Measurements from ENCODE around the gene SGK1. TPM values are rescaled to one million over a fixed set of nuclear protein-coding genes. Genes with fewer than 3 reads are reported as not detected.

Gene SGK1
- total RNA-seq, 6 experiments from 2014 or later = 15.9 to 149 (median 43.0) TPM

DNA sequence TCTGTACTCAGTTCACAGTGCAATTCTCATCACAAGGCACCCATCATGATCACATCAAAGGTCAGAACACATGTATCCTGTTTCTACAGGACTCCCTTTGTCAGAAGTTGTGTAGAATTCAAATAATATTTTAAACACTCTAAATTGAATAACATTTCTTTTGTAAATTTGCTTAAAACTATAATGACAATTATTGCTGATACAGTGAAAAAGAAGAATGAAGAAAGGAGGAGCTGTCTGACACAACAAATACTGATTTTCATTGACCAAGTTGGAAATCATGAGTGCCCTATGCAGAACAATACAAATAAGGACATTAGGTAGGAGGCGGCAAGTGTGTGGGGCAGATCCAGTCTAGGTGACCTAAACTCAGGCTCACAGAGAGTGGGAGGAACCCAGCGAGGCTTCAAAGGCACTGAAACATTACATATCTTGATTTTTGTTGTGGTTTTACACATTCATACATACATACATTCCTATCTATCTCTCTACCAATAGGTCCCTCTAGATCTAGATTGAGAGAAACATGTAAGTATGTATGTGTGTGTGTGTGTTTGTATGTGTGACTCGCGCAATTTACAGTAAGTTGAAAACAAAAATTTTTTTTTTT is 186.3 kb downstream of the SGK1 start:
- Histone ChIP-seq H3K36me3 (no peaks in the 10 kb centered on the region), H3K4me3 (no peak overlapping the region), H3K27ac (no peak overlapping the region), H3K4me1 (no peaks in the 10 kb centered on the region), H3K9me3 (no peaks in the 10 kb centered on the region), H3K27me3 (no peaks in the 10 kb centered on the region)
- intact Hi-C loops (cut with DNase I) = no loop called here
- ATAC-seq (no peak), DNase-seq (no peak)
- 90% methylated on average over 4 of the region's 4 CpGs for WGBS (ENCODE audit: insufficient coverage, low coverage, low lambda C conversion rate, missing lambda C conversion rate)
- TF ChIP-seq, protein P1, sequence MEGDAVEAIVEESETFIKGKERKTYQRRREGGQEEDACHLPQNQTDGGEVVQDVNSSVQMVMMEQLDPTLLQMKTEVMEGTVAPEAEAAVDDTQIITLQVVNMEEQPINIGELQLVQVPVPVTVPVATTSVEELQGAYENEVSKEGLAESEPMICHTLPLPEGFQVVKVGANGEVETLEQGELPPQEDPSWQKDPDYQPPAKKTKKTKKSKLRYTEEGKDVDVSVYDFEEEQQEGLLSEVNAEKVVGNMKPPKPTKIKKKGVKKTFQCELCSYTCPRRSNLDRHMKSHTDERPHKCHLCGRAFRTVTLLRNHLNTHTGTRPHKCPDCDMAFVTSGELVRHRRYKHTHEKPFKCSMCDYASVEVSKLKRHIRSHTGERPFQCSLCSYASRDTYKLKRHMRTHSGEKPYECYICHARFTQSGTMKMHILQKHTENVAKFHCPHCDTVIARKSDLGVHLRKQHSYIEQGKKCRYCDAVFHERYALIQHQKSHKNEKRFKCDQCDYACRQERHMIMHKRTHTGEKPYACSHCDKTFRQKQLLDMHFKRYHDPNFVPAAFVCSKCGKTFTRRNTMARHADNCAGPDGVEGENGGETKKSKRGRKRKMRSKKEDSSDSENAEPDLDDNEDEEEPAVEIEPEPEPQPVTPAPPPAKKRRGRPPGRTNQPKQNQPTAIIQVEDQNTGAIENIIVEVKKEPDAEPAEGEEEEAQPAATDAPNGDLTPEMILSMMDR (IDR thresholded peaks at IDR 0.05) = no peak
- TF ChIP-seq POLR2A (IDR thresholded peaks at IDR 0.05) = no peak

DNA sequence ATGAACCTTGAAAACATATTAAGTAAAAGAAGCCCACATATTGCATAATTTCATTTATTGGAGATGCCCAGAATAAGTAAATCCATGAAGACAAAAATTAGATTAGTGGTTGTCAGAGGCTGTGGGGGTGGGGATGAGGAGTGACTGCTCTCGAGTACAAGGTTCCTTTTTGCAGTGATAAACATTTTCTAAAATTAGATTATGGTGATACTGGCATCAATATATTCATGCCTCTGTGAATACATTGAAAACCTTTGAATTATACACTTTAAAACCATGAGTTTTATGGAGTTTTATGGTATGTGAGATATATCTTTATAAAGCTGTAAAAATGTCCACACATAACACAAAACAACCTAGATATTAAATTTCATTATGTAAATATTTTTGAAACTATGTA is 189.8 kb downstream of the SGK1 start:
- Histone ChIP-seq H3K27ac (no peak overlapping the region), H3K9me3 (no peaks in the 10 kb centered on the region), H3K27me3 (no peaks in the 10 kb centered on the region), H3K4me3 (no peak overlapping the region), H3K4me1 (no peaks in the 10 kb centered on the region), H3K36me3 (no peaks in the 10 kb centered on the region)
- DNase-seq (no peak), ATAC-seq (no peak)
- 19% methylated on average over 1 of the region's 1 CpG for WGBS (ENCODE audit: insufficient coverage, low coverage, low lambda C conversion rate, missing lambda C conversion rate)
- TF ChIP-seq, protein P1 (IDR thresholded peaks at IDR 0.05) = no peak
- TF ChIP-seq POLR2A (IDR thresholded peaks at IDR 0.05) = no peak
- intact Hi-C loops (cut with DNase I) = no loop called here

DNA sequence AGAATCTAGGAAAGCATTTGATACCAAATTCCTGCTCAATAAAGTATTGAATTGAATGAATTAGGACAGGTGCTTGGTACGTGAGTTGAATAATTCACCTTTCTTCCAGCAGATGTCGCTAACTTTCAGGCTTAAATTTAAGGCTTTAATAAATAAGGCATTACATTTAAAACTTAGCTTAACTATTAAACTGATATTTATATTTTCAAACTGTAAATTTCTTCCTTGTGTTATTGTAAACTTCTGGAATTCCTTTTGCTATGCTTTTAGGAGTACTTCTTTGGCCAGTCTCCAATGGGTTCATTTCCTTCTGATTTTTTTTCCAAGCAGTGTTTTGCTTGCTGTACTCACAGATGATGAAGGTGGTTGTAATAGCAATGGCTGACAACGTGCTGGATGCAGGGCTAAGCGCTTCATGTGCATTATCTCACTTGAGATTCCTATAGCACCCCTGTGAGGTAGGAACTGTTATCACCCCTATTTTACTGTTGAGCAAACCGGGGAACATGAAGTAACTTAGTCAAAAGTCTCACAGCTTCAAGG is 194.2 kb downstream of the SGK1 start:
- no peaks in the 10 kb centered on the region for H3K36me3 ChIP-seq
- no peak overlapping the region for H3K4me3 ChIP-seq
- intact Hi-C loops (cut with DNase I) = no loop called here
- no peaks in the 10 kb centered on the region for H3K27me3 ChIP-seq
- no peak overlapping the region for H3K27ac ChIP-seq
- WGBS (ENCODE audit: insufficient coverage, low coverage, low lambda C conversion rate, missing lambda C conversion rate) = 8% methylated on average over 5 of the region's 5 CpGs
- TF ChIP-seq POLR2A (IDR thresholded peaks at IDR 0.05) = no peak
- TF ChIP-seq, protein P1 (IDR thresholded peaks at IDR 0.05) = peak; percentile 62 to 82 (median 80)
- H3K4me1 ChIP-seq = no peaks in the 10 kb centered on the region
- ATAC-seq = peak; percentile 64 to 80 (median 77)
- no peaks in the 10 kb centered on the region for H3K9me3 ChIP-seq
- no peak for DNase-seq

DNA sequence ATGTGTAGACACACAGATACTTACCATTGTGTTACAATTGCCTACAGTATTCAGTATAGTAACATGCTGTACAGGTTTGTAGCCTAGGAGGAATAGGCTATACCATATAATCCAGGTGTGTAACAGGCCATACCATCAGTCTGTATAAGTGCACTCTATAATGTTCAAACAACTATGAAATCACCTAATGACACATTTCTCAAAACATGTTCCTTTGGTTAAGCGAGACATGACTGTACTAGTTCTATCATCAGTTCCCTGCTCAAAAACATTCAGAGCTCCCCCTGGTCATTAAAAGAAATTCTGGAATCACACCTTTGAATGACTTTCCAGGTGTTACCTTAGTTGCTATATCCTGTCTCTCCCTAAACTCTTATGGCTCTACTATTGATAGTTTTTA is 195.1 kb downstream of the SGK1 start:
- Histone ChIP-seq H3K4me3 (no peak overlapping the region), H3K27me3 (no peaks in the 10 kb centered on the region), H3K27ac (no peak overlapping the region), H3K9me3 (no peaks in the 10 kb centered on the region), H3K4me1 (no peaks in the 10 kb centered on the region), H3K36me3 (no peaks in the 10 kb centered on the region)
- DNase-seq (no peak), ATAC-seq (no peak)
- no peak for TF ChIP-seq POLR2A (IDR thresholded peaks at IDR 0.05)
- TF ChIP-seq, protein P1 (IDR thresholded peaks at IDR 0.05) = no peak
- intact Hi-C loops (cut with DNase I) = no loop called here
- WGBS (ENCODE audit: insufficient coverage, low coverage, low lambda C conversion rate, missing lambda C conversion rate) = 86% methylated on average over 1 of the region's 1 CpG
